Measurements from ENCODE around the gene ZFPM1. TPM values are rescaled to one million over a fixed set of nuclear protein-coding genes. Genes with fewer than 3 reads are reported as not detected.

The ZFPM1 gene
- total RNA-seq, 4 donors from 2014 or later: 0.31 to 0.71 (median 0.56) TPM

GRCh38 chr16:88442383-88442726, 10.7 kb upstream of the ZFPM1 start:
- TF ChIP-seq, protein P1, sequence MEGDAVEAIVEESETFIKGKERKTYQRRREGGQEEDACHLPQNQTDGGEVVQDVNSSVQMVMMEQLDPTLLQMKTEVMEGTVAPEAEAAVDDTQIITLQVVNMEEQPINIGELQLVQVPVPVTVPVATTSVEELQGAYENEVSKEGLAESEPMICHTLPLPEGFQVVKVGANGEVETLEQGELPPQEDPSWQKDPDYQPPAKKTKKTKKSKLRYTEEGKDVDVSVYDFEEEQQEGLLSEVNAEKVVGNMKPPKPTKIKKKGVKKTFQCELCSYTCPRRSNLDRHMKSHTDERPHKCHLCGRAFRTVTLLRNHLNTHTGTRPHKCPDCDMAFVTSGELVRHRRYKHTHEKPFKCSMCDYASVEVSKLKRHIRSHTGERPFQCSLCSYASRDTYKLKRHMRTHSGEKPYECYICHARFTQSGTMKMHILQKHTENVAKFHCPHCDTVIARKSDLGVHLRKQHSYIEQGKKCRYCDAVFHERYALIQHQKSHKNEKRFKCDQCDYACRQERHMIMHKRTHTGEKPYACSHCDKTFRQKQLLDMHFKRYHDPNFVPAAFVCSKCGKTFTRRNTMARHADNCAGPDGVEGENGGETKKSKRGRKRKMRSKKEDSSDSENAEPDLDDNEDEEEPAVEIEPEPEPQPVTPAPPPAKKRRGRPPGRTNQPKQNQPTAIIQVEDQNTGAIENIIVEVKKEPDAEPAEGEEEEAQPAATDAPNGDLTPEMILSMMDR (IDR thresholded peaks at IDR 0.05 in 4 of 5, conservative IDR thresholded peaks at IDR 0.05 in 1 of 5): no peak
- no peak for TF ChIP-seq POLR2A (IDR thresholded peaks at IDR 0.05)
- DNase-seq (no peak), ATAC-seq (no peak)
- no peaks in the 10 kb centered on the region for H3K36me3 ChIP-seq
- intact Hi-C loops (cut with DNase I; ENCODE audit: low total_unique reads) (no loop called here), in situ Hi-C loops (cut with MboI; ENCODE audit: low sequenced_read_pairs in 4 of 4) (loop anchor here in 1 of 4 donors (25.0 kb wide), 1 partner anchor 120 kb away; the partner anchor contains the start of gene ZC3H18)
- no peak overlapping the region for H3K27ac ChIP-seq
- H3K4me3 ChIP-seq: no peak overlapping the region
- no peaks in the 10 kb centered on the region for H3K9me3 ChIP-seq
- no peaks in the 10 kb centered on the region for H3K4me1 ChIP-seq
- no peaks in the 10 kb centered on the region for H3K27me3 ChIP-seq

DNA sequence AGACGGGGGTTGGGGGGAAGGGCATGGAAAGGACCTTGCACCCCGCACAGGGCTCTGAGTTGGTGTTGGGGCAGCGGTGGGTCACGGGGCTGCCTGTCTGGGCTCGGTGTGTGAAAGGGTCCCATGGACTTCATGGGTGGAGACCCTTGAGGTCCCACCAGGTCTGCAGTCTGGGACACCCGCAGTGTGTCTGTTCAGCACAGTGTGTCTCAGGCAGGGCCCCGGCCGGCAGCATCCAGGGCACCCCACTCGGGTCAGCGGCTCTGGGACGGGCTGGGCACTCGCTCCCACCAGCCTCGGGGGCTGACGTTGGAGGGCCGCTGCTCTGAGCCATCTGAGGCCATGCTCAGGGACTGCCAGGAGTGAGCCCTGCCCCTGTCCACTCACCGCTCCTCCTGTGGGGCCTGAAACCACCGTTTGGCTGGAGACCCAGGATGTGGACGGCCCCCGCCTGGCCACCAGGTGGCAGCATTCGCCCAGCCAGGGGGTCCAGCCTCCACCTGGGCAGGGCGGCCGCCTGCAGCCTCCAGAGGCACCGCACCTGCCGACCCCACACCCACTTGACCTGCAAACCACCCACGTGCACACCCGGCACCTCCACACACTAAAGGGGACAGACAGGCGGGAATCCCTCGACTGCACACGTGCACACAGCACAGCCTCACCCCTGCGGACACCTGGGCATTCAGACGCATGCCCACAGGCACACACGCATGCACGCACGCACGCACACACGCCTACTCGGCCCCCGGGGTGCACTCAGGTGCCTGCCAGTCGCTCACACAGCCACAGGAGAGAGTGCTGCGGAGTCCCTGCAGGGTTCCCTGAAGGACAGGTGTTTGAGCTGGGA, 10.1 kb upstream of the ZFPM1 start:
- in situ Hi-C loops (cut with MboI; ENCODE audit: low sequenced_read_pairs in 4 of 4) (loop anchor here in 1 of 4 donors (25.0 kb wide), 1 partner anchor 119 kb away; the partner anchor contains the start of gene ZC3H18), intact Hi-C loops (cut with DNase I; ENCODE audit: low total_unique reads) (loop anchor here (1.0 kb wide), 3 partner anchors 62 to 119 kb away; no protein-coding TSS in a partner anchor)
- Histone ChIP-seq H3K9me3 (no peaks in the 10 kb centered on the region), H3K27me3 (no peaks in the 10 kb centered on the region), H3K4me3 (no peak overlapping the region), H3K4me1 (no peaks in the 10 kb centered on the region), H3K36me3 (no peaks in the 10 kb centered on the region), H3K27ac (no peak overlapping the region)
- peak; percentile 47 to 54 for DNase-seq
- TF ChIP-seq, protein P1 (IDR thresholded peaks at IDR 0.05 in 4 of 5, conservative IDR thresholded peaks at IDR 0.05 in 1 of 5): peak; percentile 93 to 98 (median 96)
- no peak for TF ChIP-seq POLR2A (IDR thresholded peaks at IDR 0.05)
- ATAC-seq: peak; percentile 73 to 87

GRCh38 chr16:88444826-88445582, 8.1 kb upstream of the ZFPM1 start:
- Histone ChIP-seq H3K27me3 (no peaks in the 10 kb centered on the region), H3K4me3 (no peak overlapping the region), H3K27ac (no peak overlapping the region), H3K9me3 (no peaks in the 10 kb centered on the region), H3K4me1 (no peaks in the 10 kb centered on the region), H3K36me3 (no peaks in the 10 kb centered on the region)
- ATAC-seq (no peak), DNase-seq (no peak)
- intact Hi-C loops (cut with DNase I; ENCODE audit: low total_unique reads): no loop called here
- in situ Hi-C loops (cut with MboI; ENCODE audit: low sequenced_read_pairs in 4 of 4): loop anchor here in 1 of 4 donors (25.0 kb wide), 1 partner anchor 117 kb away; the partner anchor contains the start of gene ZC3H18
- no peak for TF ChIP-seq POLR2A (IDR thresholded peaks at IDR 0.05)
- TF ChIP-seq, protein P1 (IDR thresholded peaks at IDR 0.05 in 4 of 5, conservative IDR thresholded peaks at IDR 0.05 in 1 of 5): no peak

GRCh38 chr16:88445583-88445960, 7.5 kb upstream of the ZFPM1 start:
- in situ Hi-C loops (cut with MboI; ENCODE audit: low sequenced_read_pairs in 4 of 4): loop anchor here in 1 of 4 donors (25.0 kb wide), 1 partner anchor 117 kb away; the partner anchor contains the start of gene ZC3H18
- no peak for ATAC-seq
- DNase-seq: no peak
- TF ChIP-seq POLR2A (IDR thresholded peaks at IDR 0.05): no peak
- TF ChIP-seq, protein P1 (IDR thresholded peaks at IDR 0.05 in 4 of 5, conservative IDR thresholded peaks at IDR 0.05 in 1 of 5): no peak
- Histone ChIP-seq H3K27ac (no peak overlapping the region), H3K36me3 (no peaks in the 10 kb centered on the region), H3K4me1 (no peaks in the 10 kb centered on the region), H3K4me3 (no peak overlapping the region), H3K9me3 (no peaks in the 10 kb centered on the region), H3K27me3 (no peaks in the 10 kb centered on the region)
- intact Hi-C loops (cut with DNase I; ENCODE audit: low total_unique reads): no loop called here
